ENCODE data around the gene HDAC3.

The HDAC3 gene

GRCh38 chr5:141636413-141637122, at the start of gene HDAC3, which contains the start of gene RELL2:
HDAC3 (minus strand) TSS chr5:141636849; CDS start chr5:141636790, 59 bp downstream.
RELL2 (plus strand) TSS chr5:141636997; CDS start chr5:141638226, 1,229 bp downstream.
- H3K4me3 ChIP-seq (ENCODE audit: low read depth, low read length): peak within 1 kb of the TSS; percentile 86
- TF ChIP-seq CTCF (IDR thresholded peaks at IDR 0.05; ENCODE audit: borderline replicate concordance, insufficient read depth, low read depth, low read length): no peak

- H3K4me3 ChIP-seq (ENCODE audit: low read depth, low read length): no peak overlapping the region
- TF ChIP-seq CTCF (IDR thresholded peaks at IDR 0.05; ENCODE audit: borderline replicate concordance, insufficient read depth, low read depth, low read length): no peak
Measured at GRCh38 chr5:141685591-141685990, 48.9 kb upstream of the HDAC3 start.

- TF ChIP-seq CTCF (IDR thresholded peaks at IDR 0.05; ENCODE audit: borderline replicate concordance, insufficient read depth, low read depth, low read length): no peak
- no peak overlapping the region for H3K4me3 ChIP-seq (ENCODE audit: low read depth, low read length)
Measured at GRCh38 chr5:141683596-141684141, 47.0 kb upstream of the HDAC3 start.

GRCh38 chr5:141681695-141682641, 45.3 kb upstream of the HDAC3 start, which contains the start of gene ARAP3:
ARAP3 (minus strand) TSS chr5:141682230; CDS start chr5:141680486, 1,744 bp downstream.
- TF ChIP-seq CTCF (IDR thresholded peaks at IDR 0.05; ENCODE audit: borderline replicate concordance, insufficient read depth, low read depth, low read length): no peak
- H3K4me3 ChIP-seq (ENCODE audit: low read depth, low read length): no peak within 1 kb of the TSS

- no peak overlapping the region for H3K4me3 ChIP-seq (ENCODE audit: low read depth, low read length)
- TF ChIP-seq CTCF (IDR thresholded peaks at IDR 0.05; ENCODE audit: borderline replicate concordance, insufficient read depth, low read depth, low read length): no peak
Measured at GRCh38 chr5:141681295-141681694, 44.6 kb upstream of the HDAC3 start.

- no peak for TF ChIP-seq CTCF (IDR thresholded peaks at IDR 0.05; ENCODE audit: borderline replicate concordance, insufficient read depth, low read depth, low read length)
- H3K4me3 ChIP-seq (ENCODE audit: low read depth, low read length): no peak overlapping the region
Measured at GRCh38 chr5:141680751-141681201, 44.1 kb upstream of the HDAC3 start.

Data from GM12875 (cell line).